ENCODE measurements around the gene TBX1. TPM values are rescaled to one million over a fixed set of nuclear protein-coding genes. Genes with fewer than 3 reads are reported as not detected.

TBX1 gene
- polyA plus RNA-seq, 4 donors, result 0.23 to 0.41 (median 0.35) TPM

- no peak for DNase-seq (ENCODE audit: low read depth in 4 of 4, low spot score in 2 of 4)
These were observed 36.8 kb downstream of the TBX1 start for GRCh38 chr22:19797086-19798002.

- DNase-seq (ENCODE audit: low read depth in 4 of 4, low spot score in 2 of 4), result no peak
These were observed 37.6 kb downstream of the TBX1 start for GRCh38 chr22:19798003-19798665.

GRCh38 chr22:19798891-19799293 lies 38.3 kb downstream of the TBX1 start:
- DNase-seq (ENCODE audit: low read depth in 4 of 4, low spot score in 2 of 4), result no peak

GRCh38 chr22:19799322-19800190 lies 39.0 kb downstream of the TBX1 start:
- DNase-seq (ENCODE audit: low read depth in 4 of 4, low spot score in 2 of 4), result no peak

- no peak for DNase-seq (ENCODE audit: low read depth in 4 of 4, low spot score in 2 of 4)
These were observed 39.7 kb downstream of the TBX1 start for GRCh38 chr22:19800306-19800705.

- DNase-seq (ENCODE audit: low read depth in 4 of 4, low spot score in 2 of 4), result no peak
These were observed 40.2 kb downstream of the TBX1 start for GRCh38 chr22:19800761-19801244.

- no peak for DNase-seq (ENCODE audit: low read depth in 4 of 4, low spot score in 2 of 4)
These were observed 40.9 kb downstream of the TBX1 start for GRCh38 chr22:19801340-19802000.

- no peak for DNase-seq (ENCODE audit: low read depth in 4 of 4, low spot score in 2 of 4)
These were observed 41.7 kb downstream of the TBX1 start for GRCh38 chr22:19802001-19802893.

GRCh38 chr22:19802894-19803735 lies 42.5 kb downstream of the TBX1 start:
- DNase-seq (ENCODE audit: low read depth in 4 of 4, low spot score in 2 of 4), result no peak

- no peak for DNase-seq (ENCODE audit: low read depth in 4 of 4, low spot score in 2 of 4)
These were observed 43.2 kb downstream of the TBX1 start for GRCh38 chr22:19803736-19804267.

GRCh38 chr22:19805821-19806212 lies 45.2 kb downstream of the TBX1 start:
- DNase-seq (ENCODE audit: low read depth in 4 of 4, low spot score in 2 of 4), result no peak

GRCh38 chr22:19806213-19807160 lies 45.9 kb downstream of the TBX1 start:
- DNase-seq (ENCODE audit: low read depth in 4 of 4, low spot score in 2 of 4), result no peak

- DNase-seq (ENCODE audit: low read depth in 4 of 4, low spot score in 2 of 4), result no peak
These were observed 46.8 kb downstream of the TBX1 start for GRCh38 chr22:19807161-19807913.

GRCh38 chr22:19807914-19808872 lies 47.6 kb downstream of the TBX1 start:
- no peak for DNase-seq (ENCODE audit: low read depth in 4 of 4, low spot score in 2 of 4)

GRCh38 chr22:19808873-19809478 lies 48.4 kb downstream of the TBX1 start:
- no peak for DNase-seq (ENCODE audit: low read depth in 4 of 4, low spot score in 2 of 4)
